NCI-H345 treated with DMSO at 0.1 percent for 48 hours (cell line): ENCODE measurements around the gene KIRREL1.

Source experiments
- DNase-seq: peaks from one replicate; lab custom pipeline; 2025; ENCODE audit not compliant: unreplicated experiment; lab: John Stamatoyannopoulos, UW

KIRREL1 gene

DNA sequence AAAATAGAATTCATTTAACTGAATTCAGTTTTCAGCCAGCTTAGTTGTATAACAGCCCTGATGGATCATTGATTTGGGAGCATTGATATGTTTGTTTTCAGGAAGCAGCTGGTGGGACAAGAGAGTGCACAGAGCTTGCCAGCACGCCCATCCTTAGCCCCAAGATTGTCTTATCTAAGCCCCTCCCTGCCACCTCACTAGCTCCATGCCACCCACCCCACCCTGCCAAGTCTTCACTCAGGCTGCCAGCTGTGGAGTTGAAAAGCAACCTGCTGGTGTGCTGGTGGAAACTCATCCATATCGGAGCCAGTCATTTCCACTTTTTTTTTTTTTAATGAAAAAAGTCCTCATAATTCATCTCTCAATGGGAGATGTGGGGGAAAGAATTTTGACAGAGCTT lies 11.8 kb downstream of the KIRREL1 start:
- no peak for DNase-seq

DNA sequence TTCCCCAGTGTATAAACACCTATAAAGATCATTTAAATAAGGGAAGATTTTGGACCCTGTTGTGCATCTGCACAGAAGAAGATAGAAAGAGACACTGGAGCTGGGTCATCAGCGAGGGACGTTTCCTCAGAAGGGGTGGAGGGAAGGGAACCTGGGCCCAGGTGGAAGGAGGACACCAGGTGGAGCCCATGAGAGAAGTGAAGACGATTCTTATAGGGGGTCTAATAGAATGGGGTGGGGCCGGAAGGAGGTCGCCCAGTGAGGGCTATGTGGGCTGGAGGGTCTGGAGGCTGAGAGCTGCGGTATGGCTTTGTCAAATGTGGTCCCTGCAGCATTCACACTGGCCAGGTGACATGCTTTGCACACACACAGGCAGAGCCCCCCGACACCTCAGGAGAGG lies 13.7 kb downstream of the KIRREL1 start:
- DNase-seq = no peak

DNA sequence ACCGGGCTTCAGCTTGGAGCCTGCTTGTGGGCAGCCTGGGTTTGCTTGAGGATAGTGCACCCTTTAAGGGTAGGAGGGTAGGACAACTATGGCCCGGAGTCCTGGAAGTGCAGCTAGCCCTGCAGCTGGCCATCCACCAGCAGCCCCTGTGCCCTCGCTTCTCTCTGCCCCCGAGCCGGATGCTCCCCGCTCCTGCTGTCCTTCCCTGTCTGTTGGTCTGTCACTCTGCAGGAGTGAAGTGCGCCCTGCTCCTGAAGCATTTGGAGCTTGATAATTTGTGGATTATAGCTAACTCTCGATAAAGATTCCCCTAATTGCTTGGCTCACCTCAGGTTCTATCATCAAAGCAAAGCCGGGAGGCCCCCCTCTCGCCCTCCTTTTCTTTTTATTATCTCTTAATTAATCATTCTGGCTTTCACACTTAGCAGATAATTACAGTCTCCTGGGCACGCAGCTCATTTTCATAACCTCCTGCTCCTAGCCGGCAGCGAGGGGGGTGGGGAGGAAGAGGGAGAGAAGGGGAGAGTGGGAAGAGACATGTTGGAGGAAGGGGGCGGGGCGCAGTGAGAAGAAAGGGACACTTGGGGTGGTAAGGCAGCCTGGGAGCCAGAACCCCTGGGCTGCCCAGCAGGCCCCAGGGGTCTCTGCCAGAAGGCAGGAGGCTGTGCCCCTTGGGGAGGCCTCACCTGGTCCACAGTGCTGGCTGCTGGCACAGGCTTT lies 14.4 kb downstream of the KIRREL1 start:
- DNase-seq = no peak

DNA sequence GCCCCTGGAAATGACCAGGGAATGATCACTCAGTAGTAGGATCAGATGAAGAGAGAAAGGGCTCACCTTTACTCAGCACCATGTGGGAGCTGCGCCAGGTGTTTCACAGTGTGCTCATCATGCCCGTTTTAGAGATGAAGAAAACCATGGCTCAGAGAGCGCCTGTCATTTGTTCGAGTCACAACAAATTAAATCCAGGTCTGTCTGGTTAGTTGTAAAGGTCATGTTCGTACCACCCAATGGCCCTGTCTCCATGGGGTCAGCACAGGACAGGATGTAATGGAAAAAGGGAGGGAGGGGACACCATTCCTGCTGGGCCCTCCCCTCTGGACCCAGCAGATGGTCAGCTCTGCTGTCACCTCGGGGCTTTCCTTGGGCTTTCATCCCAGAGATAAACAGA lies 15.2 kb downstream of the KIRREL1 start:
- no peak for DNase-seq

DNA sequence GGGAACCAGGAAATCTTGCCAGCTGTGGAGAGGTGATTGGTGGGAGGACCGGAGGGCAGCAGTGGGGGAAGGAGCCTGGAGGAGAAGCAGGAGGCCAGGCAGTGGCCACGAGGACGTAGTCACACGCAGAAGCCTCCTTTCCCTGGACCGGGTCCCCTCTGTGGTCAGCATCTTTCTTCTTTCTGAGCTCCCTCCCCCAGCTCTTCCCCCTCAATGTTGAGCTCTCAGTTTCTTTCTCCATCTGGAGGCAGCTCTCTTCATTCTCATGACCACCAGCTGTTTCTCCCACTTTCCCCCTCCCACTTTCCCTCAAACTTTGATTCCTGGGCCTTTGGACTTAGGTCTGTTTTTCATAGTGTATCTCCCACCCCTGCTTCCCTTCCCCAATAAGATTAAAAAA lies 18.3 kb downstream of the KIRREL1 start:
- no peak for DNase-seq

DNA sequence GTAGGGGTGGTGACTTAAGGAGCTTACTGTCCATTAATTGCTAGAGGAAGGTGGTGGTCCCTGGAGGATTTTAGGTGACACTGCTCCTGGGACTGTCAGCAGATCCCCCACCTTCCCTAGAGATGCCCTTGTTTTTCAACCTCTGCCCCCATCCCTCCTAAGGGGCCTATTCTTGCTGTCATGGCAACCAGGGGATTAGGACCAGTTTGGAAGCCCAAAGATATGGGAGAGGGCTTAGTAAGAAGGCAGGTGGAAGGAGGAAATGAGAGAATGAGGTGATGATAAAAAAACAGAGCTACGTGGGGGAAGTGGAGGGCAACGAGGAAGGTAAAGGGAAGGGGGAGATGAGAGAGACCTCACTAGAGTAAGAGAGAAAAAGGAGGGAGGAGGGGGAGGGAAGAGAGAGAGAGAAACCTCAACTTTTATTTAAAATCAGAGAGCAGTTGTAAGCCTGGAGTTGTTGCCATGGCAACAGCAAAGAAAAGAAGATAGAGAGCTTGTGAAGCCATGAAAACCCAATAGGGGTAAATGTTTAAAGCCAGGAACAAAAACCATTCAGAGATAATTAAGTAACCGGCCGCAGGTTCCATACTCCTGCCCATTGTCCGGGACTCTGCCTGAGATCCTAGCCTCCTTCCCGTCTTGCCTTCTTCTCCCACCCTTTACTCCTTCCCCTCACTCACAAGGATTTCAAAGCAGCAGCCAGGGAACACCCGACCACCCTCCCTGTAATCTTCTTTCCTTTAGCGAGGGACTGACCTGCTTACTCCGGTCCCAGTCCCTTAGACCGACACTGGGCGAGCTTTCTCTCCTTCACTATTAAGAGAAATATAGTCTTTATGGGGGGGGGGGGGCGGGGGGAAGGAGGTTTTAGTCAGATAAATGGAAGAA lies 20.6 kb downstream of the KIRREL1 start:
- no peak for DNase-seq

DNA sequence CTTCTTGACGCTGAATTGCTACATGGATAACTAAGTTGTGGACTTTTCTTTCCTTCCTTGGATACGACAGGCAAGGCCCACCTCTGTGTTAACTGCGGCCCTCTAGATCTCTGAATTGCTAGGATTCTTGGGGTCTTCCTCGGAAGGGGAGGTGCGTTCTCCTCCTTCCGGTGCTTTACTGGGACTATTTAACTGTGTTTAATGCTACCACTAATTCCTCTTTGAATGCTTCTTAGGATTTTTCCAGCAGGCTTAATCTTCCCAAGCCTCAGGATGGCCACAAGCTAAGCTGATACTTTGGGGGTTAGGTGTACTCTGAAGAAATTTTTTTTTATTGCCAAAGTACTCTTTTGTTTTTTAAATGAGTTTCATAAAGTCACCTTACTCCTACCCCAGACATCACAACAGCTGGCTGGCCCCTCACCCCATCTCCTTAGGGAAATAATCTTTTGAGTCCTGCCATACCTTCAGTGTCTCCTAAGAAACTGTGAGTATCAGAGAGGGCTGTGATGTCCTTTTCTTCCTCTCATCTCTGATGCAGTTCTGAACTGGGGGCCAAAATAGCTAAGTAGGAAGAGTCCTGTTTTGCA lies 21.4 kb downstream of the KIRREL1 start:
- no peak for DNase-seq

DNA sequence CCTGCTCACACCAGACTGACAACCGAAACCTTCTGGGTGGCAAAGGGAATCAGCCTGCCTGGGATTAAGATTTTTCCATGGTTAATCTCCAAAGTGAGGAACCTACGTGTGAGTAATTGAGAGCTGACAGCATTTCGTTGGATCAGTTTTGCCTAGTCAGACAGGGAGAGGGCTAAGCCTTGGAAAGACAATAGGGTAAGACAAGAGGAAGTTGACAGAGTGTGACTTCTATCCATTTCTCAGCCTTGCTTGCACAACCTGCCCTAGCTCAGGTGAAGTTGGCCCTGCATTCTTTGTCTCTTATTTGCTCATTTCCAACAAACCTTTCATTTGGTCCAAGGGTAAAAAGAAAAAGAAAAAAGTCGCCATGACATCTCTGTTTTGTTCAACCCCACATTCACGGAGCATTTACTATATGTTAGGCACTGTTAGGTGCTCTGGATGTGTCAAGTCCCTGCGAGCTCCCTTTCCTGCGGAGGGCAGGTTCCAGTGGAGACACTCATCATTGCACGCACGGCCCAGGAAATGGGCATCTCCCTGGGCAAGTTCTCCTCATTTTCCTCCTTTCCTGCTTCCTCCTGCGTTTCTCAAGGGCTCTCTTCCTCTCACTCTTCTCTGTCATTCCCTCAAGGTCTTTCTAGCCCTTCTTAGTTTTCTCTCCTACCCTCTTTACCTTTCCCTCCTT lies 23.3 kb downstream of the KIRREL1 start:
- DNase-seq = no peak

DNA sequence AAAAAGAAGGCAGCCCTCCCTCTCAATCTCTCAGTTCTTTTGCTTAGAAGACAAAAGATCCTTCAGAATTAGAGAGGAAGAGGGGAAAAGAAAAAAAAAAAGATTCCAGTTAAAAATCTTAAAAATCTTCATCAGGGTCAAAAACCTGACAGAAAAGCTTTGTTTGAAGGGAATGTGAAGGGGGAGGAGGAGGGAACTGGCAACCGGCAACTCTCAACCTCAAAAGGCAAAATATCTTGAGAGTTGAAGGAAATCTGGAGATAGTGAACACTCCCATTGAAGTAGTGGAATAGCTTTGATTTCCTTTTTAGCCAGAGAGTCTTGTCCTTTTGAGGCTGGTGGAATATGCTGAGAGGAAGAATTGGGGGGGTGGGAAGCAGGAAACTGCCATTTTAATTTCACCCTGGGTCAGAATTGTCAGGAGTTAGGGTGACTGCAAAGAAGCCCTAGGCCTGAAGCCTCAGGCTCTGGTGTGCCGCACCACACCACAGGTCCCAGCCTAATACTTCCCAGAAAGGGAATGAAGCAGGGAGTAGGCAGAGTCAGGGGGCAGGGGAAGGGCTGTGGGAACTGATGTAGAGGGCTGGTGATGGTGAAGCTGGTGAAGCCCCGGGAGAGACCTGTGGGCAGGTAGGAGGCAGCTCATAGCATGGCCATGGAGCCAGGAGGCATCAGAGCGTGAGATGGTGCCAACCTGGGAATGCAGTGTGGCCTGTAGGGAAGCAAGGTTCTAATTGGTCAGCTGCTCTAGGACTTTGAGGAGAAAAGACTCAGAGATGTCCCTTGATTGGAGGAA lies 24.6 kb downstream of the KIRREL1 start:
- DNase-seq = no peak

DNA sequence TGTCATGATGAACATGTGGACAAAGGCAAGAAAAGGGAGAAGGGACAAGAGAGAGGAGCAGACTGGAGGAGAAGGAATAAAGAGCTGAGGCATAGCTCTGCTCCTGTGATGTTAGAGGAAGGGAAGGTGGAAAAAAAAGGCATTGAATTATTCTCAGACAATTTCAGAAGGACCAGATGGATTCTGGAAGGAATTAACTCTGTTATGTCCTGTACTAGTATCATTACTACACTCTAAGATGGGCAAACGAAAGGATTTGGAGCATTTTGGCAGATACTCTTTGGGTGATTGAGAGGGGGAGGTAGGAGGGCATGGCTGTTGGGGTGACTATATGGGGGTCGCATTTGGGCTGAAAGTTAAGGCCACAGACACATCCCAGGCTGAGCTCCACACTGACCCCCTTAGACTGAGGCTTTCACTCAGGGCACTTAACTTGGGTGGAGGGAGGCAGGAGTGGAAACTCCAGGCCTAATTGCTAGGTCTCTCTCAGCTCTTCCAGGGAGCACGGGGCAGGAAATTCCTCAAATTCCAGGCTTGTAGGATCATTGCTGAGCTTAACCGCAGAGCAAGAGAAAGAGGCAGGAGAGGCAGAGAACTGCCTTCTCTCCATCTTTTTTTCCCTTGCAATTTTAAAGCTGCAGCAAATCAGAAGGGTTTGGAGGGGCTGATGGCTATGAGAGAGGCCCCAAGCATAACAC lies 25.9 kb downstream of the KIRREL1 start:
- DNase-seq = no peak

DNA sequence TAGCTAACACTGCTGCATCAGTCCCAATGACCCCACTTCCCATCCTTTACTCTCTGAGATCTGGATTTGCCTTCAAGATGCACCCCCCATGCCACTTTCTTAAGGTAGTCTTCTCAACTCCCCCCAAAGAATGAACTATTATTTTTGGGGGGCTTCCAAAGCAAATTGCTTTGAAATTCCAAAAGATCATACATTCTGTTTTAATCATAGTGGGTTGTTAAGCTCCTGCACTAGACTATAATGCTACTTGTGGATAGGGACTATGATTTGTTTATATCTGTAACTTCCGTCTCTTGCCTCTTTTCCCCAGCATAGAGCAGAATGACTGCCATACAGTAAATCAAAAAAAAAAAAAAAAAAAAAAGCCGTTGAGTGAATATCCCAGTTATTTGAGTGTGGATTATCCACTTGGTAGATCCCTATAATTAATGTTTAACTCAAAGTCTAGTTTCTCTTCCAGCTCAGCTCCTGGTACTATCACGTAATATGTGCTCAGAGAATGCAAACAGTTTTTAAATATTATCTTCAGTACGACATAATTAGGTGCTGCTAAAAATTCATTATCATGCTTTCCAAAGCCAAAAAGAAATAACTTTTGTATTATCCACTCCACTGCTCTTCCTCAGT lies 26.9 kb downstream of the KIRREL1 start:
- DNase-seq = no peak

DNA sequence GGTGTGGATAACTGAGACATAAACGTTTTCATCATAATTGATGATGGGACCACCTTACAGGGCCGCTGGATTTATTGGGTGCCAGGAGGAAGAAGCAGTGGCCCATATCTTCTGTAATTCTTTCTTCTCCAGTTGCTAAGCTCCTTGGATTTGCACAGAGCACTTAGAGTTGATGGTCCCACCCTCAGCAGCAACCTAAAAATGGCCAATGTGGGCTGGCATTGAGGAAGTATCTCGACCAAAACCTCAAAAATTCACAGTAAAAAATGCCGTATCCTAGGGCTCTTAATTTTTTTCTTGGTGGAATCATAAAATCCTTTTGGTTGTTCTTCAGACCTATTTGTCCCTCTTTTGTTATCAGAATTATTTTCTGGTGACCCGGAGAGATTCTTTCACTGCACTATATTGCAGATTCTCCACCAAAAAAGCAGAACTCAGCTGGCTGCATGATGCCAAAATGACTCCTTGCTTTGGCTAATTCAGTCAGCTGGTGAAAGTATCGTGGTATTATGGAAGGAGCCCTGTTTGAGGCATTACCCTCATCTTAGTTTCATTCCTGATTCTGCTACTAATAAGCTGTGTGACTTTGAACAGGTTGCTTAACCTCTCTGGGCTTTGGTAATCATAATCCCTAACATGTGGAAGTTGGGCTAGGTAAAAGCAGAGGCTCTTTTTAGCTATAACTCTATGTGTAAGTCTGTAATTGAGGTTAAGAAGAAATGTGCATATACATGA lies 27.6 kb downstream of the KIRREL1 start:
- no peak for DNase-seq

DNA sequence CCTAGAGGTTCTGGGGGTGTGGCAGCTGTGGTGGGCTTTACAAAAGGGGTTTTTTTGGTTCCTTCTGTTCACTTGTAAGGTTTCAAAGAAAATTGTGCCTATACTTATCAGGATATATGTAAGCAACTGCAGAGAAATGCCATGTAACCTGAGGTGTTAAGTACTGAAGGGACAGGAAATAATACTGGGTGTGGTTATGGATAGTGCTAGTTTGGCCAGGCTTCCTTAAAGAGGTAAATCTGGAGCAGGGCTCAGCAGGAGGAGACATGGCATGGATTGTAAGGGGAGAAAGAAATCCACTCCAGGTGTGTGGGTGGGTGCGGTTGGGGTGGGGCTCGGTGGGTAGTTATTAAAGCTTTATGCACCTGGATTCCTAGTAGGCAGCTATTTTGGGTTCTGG lies 28.3 kb downstream of the KIRREL1 start:
- no peak for DNase-seq

DNA sequence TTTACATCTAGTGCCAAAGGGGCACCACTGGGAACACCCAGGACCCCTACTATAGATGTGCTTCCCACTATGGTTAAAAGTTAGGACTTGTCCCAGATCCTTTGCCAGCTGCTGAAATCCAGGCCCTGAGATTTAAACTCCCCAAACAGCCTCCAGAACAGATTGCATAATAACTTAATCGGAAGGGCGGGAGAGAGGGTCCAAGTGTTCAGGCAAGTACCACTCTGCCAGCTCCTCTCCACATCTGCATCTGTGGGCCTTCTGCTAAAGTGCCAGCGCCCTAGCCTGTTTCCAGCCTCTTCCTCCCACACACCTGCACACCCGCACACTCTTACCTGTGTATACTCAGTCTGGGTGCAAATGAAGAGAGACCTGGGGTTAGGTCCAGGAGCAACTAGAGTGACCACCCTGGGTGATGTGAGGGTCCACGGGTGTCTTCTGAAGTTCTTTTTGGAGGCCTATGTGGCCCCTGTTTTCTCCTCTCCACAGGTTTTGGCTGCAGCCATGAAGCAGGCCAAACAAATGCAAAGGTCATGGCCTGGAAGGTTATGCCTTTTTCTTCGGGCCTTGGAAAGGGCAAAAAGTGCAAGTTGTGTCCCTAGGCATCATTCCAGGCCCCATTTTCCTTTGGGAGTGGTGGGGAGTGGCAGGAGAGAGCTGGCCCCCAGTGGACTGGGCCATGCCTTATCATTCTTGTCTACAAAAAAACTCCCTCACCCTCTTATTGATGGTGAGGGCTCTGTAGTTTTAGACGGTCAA lies 29.3 kb downstream of the KIRREL1 start:
- no peak for DNase-seq

DNA sequence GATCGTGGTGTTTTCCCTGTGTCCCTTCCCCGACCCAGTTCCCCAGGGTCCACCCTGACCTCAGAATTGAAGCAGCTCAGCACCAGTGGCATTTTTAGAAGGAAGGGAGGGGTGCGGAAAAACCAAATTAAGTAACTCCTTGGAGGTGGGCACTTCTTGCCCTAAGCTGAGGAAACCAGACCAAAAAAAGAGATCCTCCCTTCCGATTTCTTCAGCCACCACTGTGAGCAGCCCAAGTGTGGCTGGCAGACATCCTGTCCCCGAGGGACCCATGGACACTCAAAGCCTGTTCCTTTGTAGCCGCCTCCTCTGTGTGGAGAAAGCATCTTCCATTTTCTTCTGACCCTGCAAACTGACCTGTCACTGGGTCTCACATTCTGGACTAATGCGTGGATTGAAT lies 31.3 kb downstream of the KIRREL1 start:
- no peak for DNase-seq

DNA sequence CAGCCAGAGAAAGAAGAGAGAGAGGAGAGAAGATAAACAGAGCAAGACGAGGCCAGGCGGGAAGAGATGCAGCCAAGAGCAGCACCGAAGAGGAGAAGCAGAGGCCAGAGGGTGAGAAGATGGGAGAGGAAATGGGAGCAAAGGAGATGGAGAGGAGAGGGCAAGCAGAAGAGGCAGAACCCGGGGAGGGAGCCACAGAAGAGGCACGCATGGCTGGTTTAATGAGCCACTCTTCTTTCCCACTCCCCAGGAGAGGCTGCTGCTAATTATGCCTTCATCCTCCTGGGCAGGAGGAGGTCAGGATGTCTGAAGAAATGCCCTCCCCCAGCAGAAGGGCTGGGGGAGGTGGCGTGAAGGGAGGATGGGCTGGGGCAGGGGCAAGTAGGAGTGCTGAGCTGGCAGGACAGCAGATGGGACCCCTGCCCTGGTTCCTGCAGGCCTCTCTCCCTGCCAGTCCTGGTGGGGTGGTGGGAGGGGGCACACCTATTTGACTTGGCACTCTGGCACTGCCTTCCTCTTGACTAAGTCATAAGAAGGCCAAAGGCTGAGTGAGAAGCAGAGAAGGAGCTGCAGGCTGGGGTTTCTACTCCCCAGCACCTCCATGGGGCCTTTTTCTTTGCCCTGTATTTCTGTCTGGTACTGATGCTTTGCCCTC lies 32.3 kb downstream of the KIRREL1 start:
- no peak for DNase-seq

DNA sequence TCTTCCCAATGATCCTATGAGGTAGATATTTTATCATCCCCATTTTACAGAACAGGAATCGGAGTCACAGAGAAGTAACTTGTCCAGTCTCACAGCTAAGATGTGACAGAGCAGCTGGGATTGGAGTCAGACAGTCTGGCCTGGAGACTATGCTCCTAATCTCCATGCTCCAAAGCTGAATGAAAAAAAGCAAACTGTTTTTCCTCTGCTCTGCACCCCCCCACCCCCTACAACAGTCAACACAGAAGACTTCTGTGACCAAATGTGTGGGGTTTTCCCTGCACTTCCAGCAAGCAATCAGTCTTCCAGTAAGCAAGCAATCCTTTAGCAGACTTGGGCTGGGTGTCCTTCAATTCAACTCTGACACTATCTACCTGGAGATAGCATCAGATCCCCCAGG lies 33.2 kb downstream of the KIRREL1 start:
- no peak for DNase-seq

DNA sequence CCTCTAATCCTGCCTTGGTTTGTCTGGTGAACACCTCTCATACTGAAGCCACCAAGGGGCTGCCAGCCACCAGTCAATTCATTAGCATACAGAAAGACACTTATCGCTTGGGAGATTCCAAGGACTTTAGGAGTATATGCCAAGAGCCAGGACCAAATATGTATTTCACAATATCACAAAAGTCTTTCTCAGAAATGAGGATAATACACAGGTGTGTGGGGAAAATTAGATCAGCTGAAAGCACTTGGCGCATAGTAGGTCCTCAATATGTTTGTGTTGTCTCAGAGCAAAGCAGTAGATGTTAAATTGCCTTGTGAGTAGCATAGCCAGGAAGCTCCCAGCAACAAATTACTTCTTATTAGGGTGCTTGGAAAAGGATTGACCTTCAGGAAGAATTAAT lies 34.1 kb downstream of the KIRREL1 start:
- DNase-seq = no peak
